ENCODE measurements around the gene FUBP3.
A peak's percentile ranks its signal among the peaks of the same experiment; 100 is the strongest.

FUBP3 gene

DNA sequence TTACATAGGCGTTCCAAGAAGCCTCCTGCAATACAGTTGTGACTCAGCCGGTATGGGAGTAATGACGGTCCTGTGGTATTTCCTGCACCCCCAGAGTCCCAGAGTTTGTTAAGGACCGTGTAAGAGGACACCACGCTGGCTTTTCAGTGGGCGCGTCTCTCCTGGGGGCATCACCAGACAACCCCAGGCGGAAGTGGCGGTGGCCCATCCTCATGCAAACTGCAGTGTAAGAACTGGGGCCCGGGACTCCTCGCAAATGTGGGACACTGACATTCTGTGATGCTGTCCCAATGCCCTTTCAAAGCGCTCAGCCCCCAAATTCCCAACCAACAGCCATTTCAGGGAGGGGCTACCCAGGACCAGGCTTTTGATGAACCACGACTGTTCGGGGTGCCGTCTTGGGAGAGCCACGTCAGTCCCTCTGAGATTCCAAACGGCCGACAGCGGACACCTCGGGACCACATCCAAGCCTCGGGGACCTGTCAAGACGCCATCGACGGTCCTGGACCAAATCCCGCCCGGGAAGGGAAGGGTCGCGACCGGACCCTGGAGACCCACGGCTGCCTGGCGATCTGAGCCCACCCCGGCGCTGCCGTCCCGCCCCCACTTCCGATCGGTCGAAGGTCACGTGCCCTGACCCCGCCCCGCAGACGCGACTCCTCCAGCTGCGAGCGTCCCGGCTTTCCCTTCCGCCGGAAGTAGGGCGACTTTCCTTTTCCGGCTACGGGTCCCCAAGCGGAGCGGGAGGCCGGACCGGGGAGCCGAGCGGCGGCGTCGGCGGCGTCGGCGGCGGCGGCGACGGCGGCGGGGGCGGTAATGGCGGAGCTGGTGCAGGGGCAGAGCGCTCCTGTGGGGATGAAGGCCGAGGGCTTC lies at the start of gene FUBP3:
Gene FUBP3, plus strand, starts transcription at position 713 of the 873 bp plus-strand sequence. Its CDS starts 104 bp downstream, at position 817.
- peak; percentile 88 for DNase-seq

- no peak for DNase-seq
These were observed 48.4 kb upstream of the FUBP3 start for GRCh38 chr9:130530938-130531337.

GRCh38 chr9:130531670-130532069 lies 47.7 kb upstream of the FUBP3 start:
- no peak for DNase-seq

GRCh38 chr9:130532426-130533080 lies 46.8 kb upstream of the FUBP3 start:
- no peak for DNase-seq

- no peak for DNase-seq
These were observed 43.4 kb upstream of the FUBP3 start for GRCh38 chr9:130535818-130536521.

- DNase-seq: no peak
These were observed 42.7 kb upstream of the FUBP3 start for GRCh38 chr9:130536701-130537107.

- DNase-seq: no peak
These were observed 41.9 kb upstream of the FUBP3 start for GRCh38 chr9:130537346-130538050.

- no peak for DNase-seq
These were observed 39.8 kb upstream of the FUBP3 start for GRCh38 chr9:130539420-130540223.

GRCh38 chr9:130541533-130541932 lies 37.8 kb upstream of the FUBP3 start:
- no peak for DNase-seq

DNA sequence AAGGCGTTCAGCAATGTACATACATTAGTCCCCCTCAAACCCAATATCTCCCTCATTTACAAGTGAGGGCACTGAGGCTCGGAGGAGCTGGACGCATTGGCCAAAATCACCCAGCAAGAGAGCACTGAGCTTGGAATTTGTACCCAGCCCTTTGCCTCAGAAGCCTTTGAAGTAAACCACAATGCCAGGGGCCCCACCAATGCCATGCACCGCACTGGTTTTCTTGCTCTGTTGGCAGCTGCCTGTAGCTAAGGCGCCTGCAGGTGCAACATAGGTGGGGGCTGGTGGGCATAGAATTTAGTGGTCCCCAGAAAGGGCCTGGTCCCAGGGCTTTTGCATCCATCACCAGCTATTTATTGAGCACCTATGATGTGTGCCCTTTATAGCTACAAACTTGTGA lies 37.3 kb upstream of the FUBP3 start:
- DNase-seq: no peak

DNA sequence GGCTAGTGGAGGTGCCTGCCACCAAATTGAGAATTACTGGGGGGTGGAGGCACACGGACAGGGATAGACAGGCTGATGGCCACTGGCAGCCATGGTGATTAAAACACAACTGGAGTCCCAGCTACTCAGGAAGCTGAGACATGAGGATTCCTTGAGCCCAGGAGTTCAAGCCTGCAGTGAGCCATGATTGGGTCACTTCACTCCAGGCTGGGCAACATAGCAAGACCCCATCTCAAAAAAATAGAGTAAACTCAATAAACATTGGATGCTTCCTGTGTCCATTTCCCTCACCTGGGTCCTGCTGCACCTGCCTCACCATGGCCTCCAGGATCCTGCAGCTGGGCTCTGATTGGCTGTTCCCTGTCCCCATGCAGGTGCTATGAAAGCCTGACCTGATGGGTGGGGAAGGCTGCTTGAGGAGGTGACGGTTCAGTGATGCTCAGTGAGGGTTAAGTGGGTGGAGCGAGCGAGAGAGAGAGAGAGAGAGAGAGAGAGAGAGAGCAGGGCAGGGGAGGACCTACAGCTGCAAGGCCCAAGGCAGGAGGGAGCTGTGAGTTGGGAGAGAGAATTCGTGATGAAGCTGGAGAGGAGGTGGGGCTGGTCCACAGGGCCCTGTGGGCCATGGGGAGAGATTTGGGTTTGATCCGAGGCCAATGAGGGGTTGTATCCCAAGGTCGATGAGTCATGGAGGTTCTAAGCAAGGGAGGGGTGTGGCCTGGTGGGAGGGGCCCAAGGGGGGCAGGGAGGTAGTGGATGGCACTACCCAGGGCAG lies 36.7 kb upstream of the FUBP3 start:
- no peak for DNase-seq

- no peak for DNase-seq
These were observed 36.0 kb upstream of the FUBP3 start for GRCh38 chr9:130543368-130543767.

DNA sequence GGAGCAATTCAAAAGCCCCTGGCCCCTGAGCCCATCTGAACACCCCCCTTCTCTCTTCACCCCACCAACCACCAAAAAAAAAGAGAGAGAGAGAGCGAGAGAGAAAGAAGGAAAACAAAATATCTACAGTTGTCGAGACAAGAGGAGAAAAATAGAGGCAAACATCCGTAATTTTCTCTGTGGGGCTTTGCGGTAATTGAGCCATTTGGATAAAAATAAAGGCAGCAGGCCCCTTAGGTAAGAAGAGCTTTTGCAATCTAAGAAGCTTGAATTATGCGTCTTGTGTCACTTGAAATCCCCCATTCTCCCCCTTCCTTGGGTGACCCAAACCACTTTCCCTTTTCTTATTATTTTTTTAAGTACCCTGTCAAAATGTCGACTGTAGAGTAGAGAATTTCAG lies 35.5 kb upstream of the FUBP3 start:
- no peak for DNase-seq

DNA sequence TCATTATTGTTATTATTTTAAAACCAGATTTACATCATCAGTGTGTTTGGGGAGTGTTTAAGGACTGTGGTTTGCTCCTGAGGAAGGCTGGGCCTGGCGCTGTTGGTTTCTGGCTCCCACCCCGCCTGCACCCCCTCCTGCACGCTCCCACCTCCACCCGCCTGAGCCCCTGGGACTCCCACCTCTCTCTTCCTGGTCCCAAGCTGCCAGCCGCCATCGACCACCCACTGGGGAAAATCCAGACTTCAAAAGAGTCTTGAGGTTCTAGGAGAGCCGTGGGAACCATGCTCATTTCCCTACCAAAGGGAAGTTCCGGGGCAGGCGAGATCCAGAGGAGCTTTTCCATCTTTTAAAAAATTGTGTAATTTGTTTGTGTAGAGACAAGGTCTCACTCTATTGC lies 35.0 kb upstream of the FUBP3 start:
- DNase-seq: no peak

DNA sequence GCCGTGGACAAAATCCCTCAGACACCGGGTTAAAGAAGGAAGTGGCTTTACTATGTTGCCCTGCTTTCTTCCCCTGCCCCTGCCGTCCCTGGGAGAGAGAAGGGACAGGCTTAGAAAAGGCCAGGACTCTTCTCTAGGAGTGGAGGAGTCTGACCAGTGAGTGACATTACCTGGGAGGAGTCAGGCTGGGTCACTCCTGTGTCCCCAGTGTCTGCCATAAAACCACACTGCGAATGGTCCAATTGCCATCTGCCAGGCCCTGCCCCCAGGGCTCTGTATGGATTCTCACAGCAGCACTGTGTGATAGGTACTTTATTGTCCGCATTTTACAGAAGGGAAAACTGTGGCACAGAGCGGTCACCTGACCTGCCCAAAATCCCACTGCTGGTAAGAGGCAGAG lies 31.3 kb upstream of the FUBP3 start:
- DNase-seq: no peak

DNA sequence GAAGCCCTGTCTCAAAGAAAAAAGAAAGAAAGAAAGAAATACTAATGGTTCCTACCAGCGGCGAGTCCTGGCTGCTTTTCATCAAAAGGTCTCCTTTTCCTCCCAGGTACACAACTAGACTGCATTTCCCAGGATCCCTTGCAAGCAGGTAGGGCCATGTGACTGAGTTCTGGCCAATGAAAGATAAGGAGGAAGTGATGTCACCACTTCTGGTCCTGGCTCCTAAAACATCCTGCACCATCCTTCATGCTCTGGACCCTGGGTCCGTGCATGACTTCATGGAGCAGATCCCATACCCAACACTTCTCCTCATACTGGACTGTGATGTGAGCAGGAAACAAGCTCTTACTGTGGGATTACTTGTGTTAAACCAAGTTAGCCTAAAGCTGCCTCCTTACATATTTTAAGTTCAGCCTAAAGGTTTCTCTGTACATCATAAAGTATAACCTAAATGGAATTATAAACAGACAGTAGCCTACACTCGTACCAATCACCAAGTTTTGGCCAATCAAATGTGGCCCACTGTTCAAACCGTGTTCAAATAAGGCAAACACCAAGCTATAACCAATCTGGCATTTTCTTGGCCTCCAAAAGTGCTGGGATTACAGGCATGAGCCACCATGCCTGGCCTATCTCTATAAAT lies 30.2 kb upstream of the FUBP3 start:
- no peak for DNase-seq

DNA sequence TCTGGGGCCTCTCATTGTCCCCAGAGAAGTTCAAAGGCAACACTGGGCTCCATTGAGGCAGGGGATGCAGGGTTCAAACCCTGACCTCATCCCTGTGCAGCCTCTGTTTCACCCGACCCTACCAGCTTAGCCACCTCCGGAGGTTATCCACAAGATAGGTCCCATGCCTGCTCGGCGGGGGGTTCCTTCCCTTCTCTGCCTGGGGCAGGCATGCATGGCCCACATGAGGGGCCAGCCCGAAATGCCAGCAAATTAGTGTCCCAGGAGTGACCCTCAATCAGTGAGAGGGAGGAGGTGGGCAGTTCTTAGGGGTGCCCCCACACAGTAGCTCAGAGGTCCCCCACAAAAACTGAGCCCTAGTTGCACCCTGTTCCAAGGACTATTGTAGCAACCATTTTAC lies 24.8 kb upstream of the FUBP3 start:
- no peak for DNase-seq

GRCh38 chr9:130555061-130555460 lies 24.3 kb upstream of the FUBP3 start:
- DNase-seq: no peak

GRCh38 chr9:130555968-130556367 lies 23.4 kb upstream of the FUBP3 start:
- DNase-seq: no peak

GRCh38 chr9:130556396-130557076 lies 22.8 kb upstream of the FUBP3 start:
- no peak for DNase-seq

Data from CD4-positive, alpha-beta T cell treated with Interleukin-4 for 1 hour (primary cell).